ENCODE data around the gene RANBP3L. TPM values are rescaled to one million over a fixed set of nuclear protein-coding genes. Genes with fewer than 3 reads are reported as not detected.

Gene RANBP3L
- total and polyA plus RNA-seq, 9 donors: 0.17 to 3.1 (median 0.94) TPM

- TF ChIP-seq CTCF (IDR thresholded peaks at IDR 0.05) (no peak), POLR2A (IDR thresholded peaks at IDR 0.05) (no peak), EP300 (IDR thresholded peaks at IDR 0.05) (no peak)
- Histone ChIP-seq H3K4me1 (ENCODE audit: insufficient read depth) (no peaks in the 10 kb centered on the region), H3K36me3 (no peaks in the 10 kb centered on the region), H3K27ac (no peak overlapping the region), H3K9me3 (no peaks in the 10 kb centered on the region), H3K4me3 (no peak overlapping the region), H3K27me3 (no peaks in the 10 kb centered on the region)
- WGBS, 3 donors: 81 to 88% (median 87%) methylated on average over 1 of the region's 1 CpG
- intact Hi-C loops (cut with DNase I): no loop called here
- DNase-seq: no peak
Measured at GRCh38 chr5:36312953-36313672, 11.4 kb upstream of the RANBP3L start.

GRCh38 chr5:36311956-36312355, 10.3 kb upstream of the RANBP3L start:
- H3K36me3 ChIP-seq: no peaks in the 10 kb centered on the region
- intact Hi-C loops (cut with DNase I): no loop called here
- H3K27me3 ChIP-seq: no peaks in the 10 kb centered on the region
- no peaks in the 10 kb centered on the region for H3K4me1 ChIP-seq (ENCODE audit: insufficient read depth)
- H3K27ac ChIP-seq: no peak overlapping the region
- no peak for DNase-seq
- TF ChIP-seq CTCF (IDR thresholded peaks at IDR 0.05): no peak
- TF ChIP-seq POLR2A (IDR thresholded peaks at IDR 0.05): no peak
- TF ChIP-seq EP300 (IDR thresholded peaks at IDR 0.05): no peak
- 41 to 85% (median 74%) methylated on average over 1 of the region's 1 CpG for WGBS, 3 donors
- no peak overlapping the region for H3K4me3 ChIP-seq
- H3K9me3 ChIP-seq: no peaks in the 10 kb centered on the region

- no peaks in the 10 kb centered on the region for H3K9me3 ChIP-seq
- WGBS, 3 donors: 88 to 95% (median 90%) methylated on average over 3 of the region's 3 CpGs
- H3K4me1 ChIP-seq (ENCODE audit: insufficient read depth): no peaks in the 10 kb centered on the region
- intact Hi-C loops (cut with DNase I): no loop called here
- TF ChIP-seq POLR2A (IDR thresholded peaks at IDR 0.05): no peak
- no peak for TF ChIP-seq CTCF (IDR thresholded peaks at IDR 0.05)
- no peak for TF ChIP-seq EP300 (IDR thresholded peaks at IDR 0.05)
- H3K27ac ChIP-seq: no peak overlapping the region
- H3K27me3 ChIP-seq: no peaks in the 10 kb centered on the region
- no peak overlapping the region for H3K4me3 ChIP-seq
- DNase-seq: no peak
- no peaks in the 10 kb centered on the region for H3K36me3 ChIP-seq
Measured at GRCh38 chr5:36310138-36310537, 8.4 kb upstream of the RANBP3L start.

- Histone ChIP-seq H3K9me3 (no peaks in the 10 kb centered on the region), H3K27ac (no peak overlapping the region), H3K36me3 (no peaks in the 10 kb centered on the region), H3K4me1 (ENCODE audit: insufficient read depth) (peaks cover 3% of the 10 kb centered on the region), H3K4me3 (no peak overlapping the region), H3K27me3 (no peaks in the 10 kb centered on the region)
- WGBS, 3 donors: 7 to 17% (median 10%) methylated on average over 4 of the region's 4 CpGs
- peak; percentile 38 to 65 (median 49) for DNase-seq
- intact Hi-C loops (cut with DNase I): loop anchor here in 2 of 4 donors (10.0 kb wide), 1 partner anchor 61 kb away; the partner anchor contains the start of gene NADK2 (in 2 of the 2)
- TF ChIP-seq CTCF (IDR thresholded peaks at IDR 0.05) (peak in 2 of 3 donors; percentile 53 to 54), EP300 (IDR thresholded peaks at IDR 0.05) (no peak), POLR2A (IDR thresholded peaks at IDR 0.05) (no peak)
Measured at GRCh38 chr5:36305571-36306326, 4.0 kb upstream of the RANBP3L start.
